Measurements from ENCODE around the gene VAV3. TPM values are rescaled to one million over a fixed set of nuclear protein-coding genes. Genes with fewer than 3 reads are reported as not detected.

VAV3 gene
- polyA plus RNA-seq, 1 of the 3 experiments (the other 2 are of a cell fraction): not detected

GRCh38 chr1:107766533-107766932 lies 198.4 kb downstream of the VAV3 start:
- Histone ChIP-seq H3K4me2 (no peak overlapping the region), H3K4me3 (ENCODE audit: low read depth in 2 of 2, low read length in 1 of 2) (no peak overlapping the region), H3K27ac (ENCODE audit: low read depth in 2 of 2, low read length in 1 of 2) (no peak overlapping the region), H3K9ac (no peak overlapping the region), H3K9me3 (no peaks in the 10 kb centered on the region), H3K36me3 (replicated peaks in 1 of 2; ENCODE audit: control insufficient read depth in 1 of 2, insufficient read depth in 2 of 2, low read length in 1 of 2) (no peaks in the 10 kb centered on the region), H3K9me2 (no peaks in the 10 kb centered on the region), H3F3A (replicated peaks; ENCODE audit: insufficient read depth) (no peaks in the 10 kb centered on the region), H3K27me3 (ENCODE audit: insufficient read depth) (no peaks in the 10 kb centered on the region), H3K79me2 (ENCODE audit: insufficient read depth) (no peaks in the 10 kb centered on the region), H2AFZ (ENCODE audit: low read depth) (no peak overlapping the region), H4K20me1 (ENCODE audit: insufficient read depth) (no peaks in the 10 kb centered on the region), H3K4me1 (ENCODE audit: control insufficient read depth in 1 of 2, insufficient read depth in 2 of 2, low read depth in 1 of 2, low read length in 1 of 2) (no peaks in the 10 kb centered on the region)
- ChIA-PET POLR2A (no interaction called here), CTCF (interaction anchor here (1.1 to 3.6 kb wide), 4 partner anchors 16 to 360 kb away, joined by 3 to 16 read pairs (median 4); no protein-coding TSS in a partner anchor)
- TF ChIP-seq FOSL2 (IDR thresholded peaks at IDR 0.05; ENCODE audit: borderline replicate concordance, low read depth) (no peak), ELF1 (IDR thresholded peaks at IDR 0.05) (no peak), RCOR1 (IDR thresholded peaks at IDR 0.05; ENCODE audit: low read length) (no peak), TCF12 (IDR thresholded peaks at IDR 0.05) (no peak), NRF1 (IDR thresholded peaks at IDR 0.05; ENCODE audit: low read depth, low read length) (no peak), FOXJ3 (CRISPR knock-in tag; IDR thresholded peaks at IDR 0.05) (no peak)
- DNase-seq: no peak
- WGBS (ENCODE audit: low lambda C conversion rate): 44% methylated on average over 1 of the region's 1 CpG

DNA sequence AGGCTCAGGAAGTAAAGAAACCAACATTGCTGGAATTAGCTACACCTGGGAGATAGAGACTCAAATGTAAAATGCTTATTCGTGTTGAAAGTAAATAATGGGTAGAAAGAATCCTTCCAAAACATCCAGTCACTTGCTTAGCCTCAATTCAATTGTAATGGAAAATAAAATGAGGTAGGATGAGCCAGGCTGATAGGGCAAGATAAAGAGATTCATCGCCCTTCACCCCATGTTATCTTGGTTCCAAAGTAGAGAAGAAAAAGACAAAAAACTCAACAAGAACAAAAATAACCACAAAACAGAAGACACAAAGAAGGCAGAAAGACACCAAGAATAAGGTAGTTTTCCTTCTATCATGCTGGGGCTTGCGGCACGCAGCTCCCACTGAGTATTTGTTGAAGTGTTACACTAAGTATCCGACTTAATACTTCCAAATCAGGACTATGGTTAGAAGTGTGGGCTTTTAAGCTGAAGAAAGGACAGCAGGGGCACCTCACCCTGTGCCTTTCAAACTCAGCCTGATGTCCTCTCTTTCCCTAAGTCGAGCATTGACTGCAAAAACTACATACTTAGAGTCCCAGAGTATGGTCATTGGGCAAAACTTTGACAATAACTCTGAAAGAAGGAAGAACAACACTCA lies 202.1 kb downstream of the VAV3 start:
- no peaks in the 10 kb centered on the region for H3K9me3 ChIP-seq
- H3K9ac ChIP-seq: no peak overlapping the region
- no peaks in the 10 kb centered on the region for H4K20me1 ChIP-seq (ENCODE audit: insufficient read depth)
- H2AFZ ChIP-seq (ENCODE audit: low read depth): no peak overlapping the region
- DNase-seq: no peak
- no peaks in the 10 kb centered on the region for H3K27me3 ChIP-seq (ENCODE audit: insufficient read depth)
- WGBS (ENCODE audit: low lambda C conversion rate): 34% methylated on average over 6 of the region's 6 CpGs
- no peak overlapping the region for H3K27ac ChIP-seq (ENCODE audit: low read depth in 2 of 2, low read length in 1 of 2)
- H3K4me2 ChIP-seq: no peak overlapping the region
- no peaks in the 10 kb centered on the region for H3K4me1 ChIP-seq (ENCODE audit: control insufficient read depth in 1 of 2, insufficient read depth in 2 of 2, low read depth in 1 of 2, low read length in 1 of 2)
- no peak overlapping the region for H3K4me3 ChIP-seq (ENCODE audit: low read depth in 2 of 2, low read length in 1 of 2)
- H3F3A ChIP-seq (replicated peaks; ENCODE audit: insufficient read depth): no peaks in the 10 kb centered on the region
- H3K36me3 ChIP-seq (replicated peaks in 1 of 2; ENCODE audit: control insufficient read depth in 1 of 2, insufficient read depth in 2 of 2, low read length in 1 of 2): no peaks in the 10 kb centered on the region
- H3K9me2 ChIP-seq: no peaks in the 10 kb centered on the region
- CTCF ChIA-PET: interaction anchor here (0.6 to 1.4 kb wide), 2 partner anchors 13 to 363 kb away, joined by 3 to 5 read pairs; no protein-coding TSS in a partner anchor
- H3K79me2 ChIP-seq (ENCODE audit: insufficient read depth): no peaks in the 10 kb centered on the region
- POLR2A ChIA-PET: no interaction called here
- TF ChIP-seq RAD21 (IDR thresholded peaks at IDR 0.05; ENCODE audit: low read length) (no peak), MAX (IDR thresholded peaks at IDR 0.05; ENCODE audit: low read depth) (no peak), TEAD4 (IDR thresholded peaks at IDR 0.05; ENCODE audit: borderline replicate concordance, insufficient read depth) (no peak), POLR2AphosphoS5 (IDR thresholded peaks at IDR 0.05; ENCODE audit: low read depth, low read length) (no peak), RCOR1 (IDR thresholded peaks at IDR 0.05; ENCODE audit: low read length) (no peak), EZH2phosphoT487 (IDR thresholded peaks at IDR 0.05; ENCODE audit: borderline replicate concordance, low read depth) (no peak), YY1 (IDR thresholded peaks at IDR 0.05; ENCODE audit: low read depth) (no peak), SIN3A (IDR thresholded peaks at IDR 0.05; ENCODE audit: borderline replicate concordance, low read depth, low read length) (no peak), EP300 (IDR thresholded peaks at IDR 0.05; ENCODE audit: borderline replicate concordance in 1 of 2, low read depth in 1 of 2, low read length in 1 of 2) (no peak), JUND (IDR thresholded peaks at IDR 0.05) (no peak), SMC3 (IDR thresholded peaks at IDR 0.05; ENCODE audit: low read depth, low read length) (no peak), REST (IDR thresholded peaks at IDR 0.05; ENCODE audit: low read depth, low read length) (no peak), TAF1 (IDR thresholded peaks at IDR 0.05; ENCODE audit: borderline replicate concordance, low read depth, low read length) (no peak), NRF1 (IDR thresholded peaks at IDR 0.05; ENCODE audit: low read depth, low read length) (no peak)
- TF ChIP-seq, protein P1, sequence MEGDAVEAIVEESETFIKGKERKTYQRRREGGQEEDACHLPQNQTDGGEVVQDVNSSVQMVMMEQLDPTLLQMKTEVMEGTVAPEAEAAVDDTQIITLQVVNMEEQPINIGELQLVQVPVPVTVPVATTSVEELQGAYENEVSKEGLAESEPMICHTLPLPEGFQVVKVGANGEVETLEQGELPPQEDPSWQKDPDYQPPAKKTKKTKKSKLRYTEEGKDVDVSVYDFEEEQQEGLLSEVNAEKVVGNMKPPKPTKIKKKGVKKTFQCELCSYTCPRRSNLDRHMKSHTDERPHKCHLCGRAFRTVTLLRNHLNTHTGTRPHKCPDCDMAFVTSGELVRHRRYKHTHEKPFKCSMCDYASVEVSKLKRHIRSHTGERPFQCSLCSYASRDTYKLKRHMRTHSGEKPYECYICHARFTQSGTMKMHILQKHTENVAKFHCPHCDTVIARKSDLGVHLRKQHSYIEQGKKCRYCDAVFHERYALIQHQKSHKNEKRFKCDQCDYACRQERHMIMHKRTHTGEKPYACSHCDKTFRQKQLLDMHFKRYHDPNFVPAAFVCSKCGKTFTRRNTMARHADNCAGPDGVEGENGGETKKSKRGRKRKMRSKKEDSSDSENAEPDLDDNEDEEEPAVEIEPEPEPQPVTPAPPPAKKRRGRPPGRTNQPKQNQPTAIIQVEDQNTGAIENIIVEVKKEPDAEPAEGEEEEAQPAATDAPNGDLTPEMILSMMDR (IDR thresholded peaks at IDR 0.05): no peak
- TF ChIP-seq, protein P2, sequence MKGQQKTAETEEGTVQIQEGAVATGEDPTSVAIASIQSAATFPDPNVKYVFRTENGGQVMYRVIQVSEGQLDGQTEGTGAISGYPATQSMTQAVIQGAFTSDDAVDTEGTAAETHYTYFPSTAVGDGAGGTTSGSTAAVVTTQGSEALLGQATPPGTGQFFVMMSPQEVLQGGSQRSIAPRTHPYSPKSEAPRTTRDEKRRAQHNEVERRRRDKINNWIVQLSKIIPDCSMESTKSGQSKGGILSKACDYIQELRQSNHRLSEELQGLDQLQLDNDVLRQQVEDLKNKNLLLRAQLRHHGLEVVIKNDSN (IDR thresholded peaks at IDR 0.05; ENCODE audit: borderline replicate concordance, low read depth): no peak
- TF ChIP-seq, protein P3, sequence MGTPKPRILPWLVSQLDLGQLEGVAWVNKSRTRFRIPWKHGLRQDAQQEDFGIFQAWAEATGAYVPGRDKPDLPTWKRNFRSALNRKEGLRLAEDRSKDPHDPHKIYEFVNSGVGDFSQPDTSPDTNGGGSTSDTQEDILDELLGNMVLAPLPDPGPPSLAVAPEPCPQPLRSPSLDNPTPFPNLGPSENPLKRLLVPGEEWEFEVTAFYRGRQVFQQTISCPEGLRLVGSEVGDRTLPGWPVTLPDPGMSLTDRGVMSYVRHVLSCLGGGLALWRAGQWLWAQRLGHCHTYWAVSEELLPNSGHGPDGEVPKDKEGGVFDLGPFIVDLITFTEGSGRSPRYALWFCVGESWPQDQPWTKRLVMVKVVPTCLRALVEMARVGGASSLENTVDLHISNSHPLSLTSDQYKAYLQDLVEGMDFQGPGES (IDR thresholded peaks at IDR 0.05; ENCODE audit: low read depth, low read length): no peak
